ENCODE measurements around the gene ZBTB16. TPM values are rescaled to one million over a fixed set of nuclear protein-coding genes. Genes with fewer than 3 reads are reported as not detected.

Gene ZBTB16
- total RNA-seq, 1 donor from 2014 or later: 0.17 TPM

- no peak for DNase-seq (ENCODE audit: low read depth)
- H3K4me3 ChIP-seq (ENCODE audit: low read depth, low read length): no peak overlapping the region
- no peak for TF ChIP-seq CTCF (conservative IDR thresholded peaks at IDR 0.05; ENCODE audit: low read depth, low read length)
These were observed 85.8 kb downstream of the ZBTB16 start for GRCh38 chr11:114145166-114145775.

- H3K4me3 ChIP-seq (ENCODE audit: low read depth, low read length): no peak overlapping the region
- no peak for TF ChIP-seq CTCF (conservative IDR thresholded peaks at IDR 0.05; ENCODE audit: low read depth, low read length)
- DNase-seq (ENCODE audit: low read depth): no peak
These were observed 88.0 kb downstream of the ZBTB16 start for GRCh38 chr11:114147375-114148012.

GRCh38 chr11:114148013-114148382 is 88.5 kb downstream of the ZBTB16 start:
- TF ChIP-seq CTCF (conservative IDR thresholded peaks at IDR 0.05; ENCODE audit: low read depth, low read length): no peak
- no peak for DNase-seq (ENCODE audit: low read depth)
- no peak overlapping the region for H3K4me3 ChIP-seq (ENCODE audit: low read depth, low read length)

- TF ChIP-seq CTCF (conservative IDR thresholded peaks at IDR 0.05; ENCODE audit: low read depth, low read length): no peak
- DNase-seq (ENCODE audit: low read depth): no peak
These were observed 90.3 kb downstream of the ZBTB16 start for GRCh38 chr11:114149689-114150407.

GRCh38 chr11:114150671-114151070 is 91.2 kb downstream of the ZBTB16 start:
- no peak for DNase-seq (ENCODE audit: low read depth)
- TF ChIP-seq CTCF (conservative IDR thresholded peaks at IDR 0.05; ENCODE audit: low read depth, low read length): no peak
- no peak overlapping the region for H3K4me3 ChIP-seq (ENCODE audit: low read depth, low read length)

More at GRCh38 chr11:114149689-114150407, 90.3 kb downstream of the ZBTB16 start:
- no peak overlapping the region for H3K4me3 ChIP-seq (ENCODE audit: low read depth, low read length)

DNA sequence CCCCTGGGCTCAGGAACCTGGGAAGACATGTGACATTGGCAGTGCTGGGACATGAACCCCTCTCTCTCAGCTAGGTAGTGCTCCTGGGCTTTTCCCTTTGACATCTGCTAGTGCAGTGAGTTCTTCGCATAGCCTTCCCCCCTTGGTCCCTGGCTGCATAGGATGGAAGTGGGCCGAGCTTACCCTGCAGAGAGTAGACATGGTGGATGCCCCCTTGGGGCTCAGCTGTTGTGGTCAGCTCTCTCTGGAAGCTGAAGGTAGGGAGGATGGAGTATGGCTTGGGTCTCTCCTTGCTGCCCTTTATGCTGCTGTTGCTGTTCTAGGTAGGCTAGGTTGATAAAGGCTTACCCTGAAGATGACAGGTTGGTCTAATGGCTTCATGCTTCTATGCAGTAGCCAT is 92.1 kb downstream of the ZBTB16 start:
- H3K4me3 ChIP-seq (ENCODE audit: low read depth, low read length): no peak overlapping the region
- no peak for TF ChIP-seq CTCF (conservative IDR thresholded peaks at IDR 0.05; ENCODE audit: low read depth, low read length)
- DNase-seq (ENCODE audit: low read depth): no peak

All from epithelial cell of proximal tubule (primary cell).